CD4-positive, alpha-beta memory T cell (primary cell): ENCODE results near the gene GJD3. TPM values are rescaled to one million over a fixed set of nuclear protein-coding genes. Genes with fewer than 3 reads are reported as not detected.

Experiments used
- CTCF ChIA-PET: fragments of 350-600 bp; sonication (Branson Sonifier 250); formaldehyde crosslinking; loops from one replicate; lab custom pipeline; 2021; ENCODE audit warnings: inconsistent platforms; ENCODE audit not compliant: partially characterized antibody; lab: Charles Lee
- POLR2A ChIA-PET: fragments of 350-600 bp; sonication (Branson Sonifier 250); formaldehyde crosslinking; loops from one replicate; lab custom pipeline; 2021; ENCODE audit not compliant: partially characterized antibody; lab: Charles Lee
- DNase-seq, 5 donors: peaks; one replicate each; pipeline versions ENCODE4 v3.0.0 to v3.0.0-alpha.2; 2020 to 2022; ENCODE audit warnings: mixed read lengths in 1 of 5
- H3K27ac ChIP-seq: one replicate; pipeline ENCODE4 v1.7.0; 2013; ENCODE audit warnings: low read depth, low read length
- H3K27me3 ChIP-seq: 2 replicates; pipeline ENCODE4 v1.7.0; 2013; ENCODE audit warnings: mild to moderate bottlenecking, low read length, moderate library complexity; ENCODE audit not compliant: insufficient read depth
- H3K36me3 ChIP-seq: 2 replicates; pipeline ENCODE4 v1.7.0; 2013; ENCODE audit warnings: mild to moderate bottlenecking, low read length, moderate library complexity; ENCODE audit not compliant: insufficient read depth
- H3K4me1 ChIP-seq: 2 replicates; pipeline ENCODE4 v1.7.0; 2013; ENCODE audit warnings: mild to moderate bottlenecking, low read length, moderate library complexity; ENCODE audit not compliant: insufficient read depth
- H3K4me3 ChIP-seq, 2 donors: one replicate each; pipeline ENCODE4 v1.7.0; 2013; ENCODE audit warnings: low read length in 2 of 2, mild to moderate bottlenecking in 1 of 2
- H3K9me3 ChIP-seq, 2 donors: one replicate each; pipeline ENCODE4 v1.7.0; 2013; ENCODE audit warnings: low read length in 2 of 2, control low read depth in 1 of 2; ENCODE audit not compliant: control insufficient read depth in 1 of 2
- H3K27ac Mint-ChIP-seq, 7 donors: one replicate each; pipeline ENCODE4 v1.8.0; 2020 to 2021; ENCODE audit warnings: mixed read lengths in 7 of 7, mild to moderate bottlenecking in 6 of 7, inconsistent platforms in 3 of 7, moderate library complexity in 3 of 7
- H3K27me3 Mint-ChIP-seq, 2 donors: one replicate each; pipeline ENCODE4 v1.8.0; 2020 to 2021; ENCODE audit warnings: mixed read lengths in 2 of 2
- H3K36me3 Mint-ChIP-seq, 2 donors: one replicate each; pipeline ENCODE4 v1.8.0; 2020 to 2021; ENCODE audit warnings: mixed read lengths in 2 of 2, inconsistent platforms in 1 of 2, mild to moderate bottlenecking in 1 of 2
- H3K4me1 Mint-ChIP-seq, 4 donors: one replicate each; pipeline ENCODE4 v1.8.0; 2020 to 2021; ENCODE audit warnings: mixed read lengths in 4 of 4, mild to moderate bottlenecking in 1 of 4
- H3K4me3 Mint-ChIP-seq, 8 donors: one replicate each; pipeline ENCODE4 v1.8.0; 2020 to 2021; ENCODE audit warnings: mixed read lengths in 8 of 8, mild to moderate bottlenecking in 7 of 8, moderate library complexity in 6 of 8, inconsistent platforms in 3 of 8
- H3K9me3 Mint-ChIP-seq, 8 donors: one replicate each; pipeline ENCODE4 v1.8.0; 2020 to 2021; ENCODE audit warnings: mixed read lengths in 8 of 8, mild to moderate bottlenecking in 5 of 8, inconsistent platforms in 3 of 8, moderate library complexity in 1 of 8
- intact Hi-C: fragments of 100-400 bp; cut with micrococcal nuclease; formaldehyde crosslinking; loops from one replicate; pipeline ENCODE4 v1.15.1; 2023
- polyA plus RNA-seq, 2 donors: library from polyadenylated mRNA; unstranded; fragments of 300-500 nt; fragmentation: Illumina TruSeq; gene quantifications; one replicate each; pipeline ENCODE4 v1.2.3, GENCODE V29; 2021
- total RNA-seq, 2 experiments: library from RNA; stranded (reverse); gene quantifications; one replicate each; pipeline ENCODE4 v1.2.3, GENCODE V29; 2021

Gene GJD3
- total and polyA plus RNA-seq, 4 experiments from 2014 or later = not detected

- H3K4me1 Mint-ChIP-seq = peaks cover 35 to 89% (median 59%) of the 10 kb centered on the region in 4 donors
- Histone ChIP-seq H3K27me3 (no peaks in the 10 kb centered on the region), H3K27ac (peak overlapping the region; percentile 66), H3K9me3 (no peaks in the 10 kb centered on the region), H3K4me1 (peaks cover 73% of the 10 kb centered on the region), H3K36me3 (peaks cover 23% of the 10 kb centered on the region), H3K4me3 (peak overlapping the region; percentile 27 to 28)
- H3K27ac Mint-ChIP-seq = peak overlapping the region; percentile 89 to 95 (median 94)
- peak overlapping the region; percentile 65 to 92 (median 76) for H3K4me3 Mint-ChIP-seq
- peaks cover 7 to 36% of the 10 kb centered on the region in 2 donors for H3K36me3 Mint-ChIP-seq
- intact Hi-C loops = loop anchor here (2.0 kb wide), 1 partner anchor 13 kb away; no protein-coding TSS in a partner anchor
- no peaks in the 10 kb centered on the region for H3K27me3 Mint-ChIP-seq
- peak in 4 of 5 donors; percentile 29 to 68 (median 38) for DNase-seq
- H3K9me3 Mint-ChIP-seq = no peaks in the 10 kb centered on the region
- ChIA-PET POLR2A (interaction anchor here (0.9 to 29.0 kb wide), 4 partner anchors 10 to 195 kb away, joined by 3 to 1054 read pairs (median 8); partner anchors contain the start of gene RARA), CTCF (interaction anchor here (0.9 to 3.9 kb wide), 14 partner anchors 9 to 215 kb away, joined by 3 to 21 read pairs (median 5); partner anchors contain the start of gene WIPF2)
Measured at GRCh38 chr17:40345161-40345993, 19.2 kb downstream of the GJD3 start.

- Histone ChIP-seq H3K4me3 (peak overlapping the region; percentile 27 to 28), H3K27ac (peak overlapping the region; percentile 66), H3K27me3 (no peaks in the 10 kb centered on the region), H3K9me3 (no peaks in the 10 kb centered on the region), H3K36me3 (peaks cover 23% of the 10 kb centered on the region), H3K4me1 (peaks cover 80% of the 10 kb centered on the region)
- intact Hi-C loops = loop anchor here (2.0 kb wide), 1 partner anchor 14 kb away; no protein-coding TSS in a partner anchor
- peak overlapping the region; percentile 88 to 95 (median 92) for H3K27ac Mint-ChIP-seq
- peaks cover 10 to 34% of the 10 kb centered on the region in 2 donors for H3K36me3 Mint-ChIP-seq
- peaks cover 40 to 90% (median 63%) of the 10 kb centered on the region in 4 donors for H3K4me1 Mint-ChIP-seq
- CTCF ChIA-PET = interaction anchor here (0.6 to 3.9 kb wide), 12 partner anchors 10 to 215 kb away, joined by 3 to 21 read pairs (median 5); no protein-coding TSS in a partner anchor
- H3K27me3 Mint-ChIP-seq = no peaks in the 10 kb centered on the region
- DNase-seq = peak in 1 of 5 donors; percentile 67
- POLR2A ChIA-PET = interaction anchor here (2.0 to 29.0 kb wide), 2 partner anchors 10 to 30 kb away, joined by 12 to 1054 read pairs; partner anchors contain the start of gene RARA
- H3K9me3 Mint-ChIP-seq = no peaks in the 10 kb centered on the region
- H3K4me3 Mint-ChIP-seq = peak overlapping the region; percentile 65 to 92 (median 76)
Measured at GRCh38 chr17:40344421-40345160, 19.9 kb downstream of the GJD3 start.

- DNase-seq = no peak
- ChIA-PET POLR2A (interaction anchor here (1.0 to 29.0 kb wide), 3 partner anchors 9 to 29 kb away, joined by 4 to 1054 read pairs (median 6); partner anchors contain the start of gene RARA), CTCF (interaction anchor here (0.6 to 3.9 kb wide), 8 partner anchors 11 to 216 kb away, joined by 3 to 21 read pairs (median 4); no protein-coding TSS in a partner anchor)
- Histone ChIP-seq H3K4me1 (peaks cover 90% of the 10 kb centered on the region), H3K27ac (no peak overlapping the region), H3K27me3 (no peaks in the 10 kb centered on the region), H3K4me3 (no peak overlapping the region), H3K36me3 (peaks cover 13% of the 10 kb centered on the region), H3K9me3 (no peaks in the 10 kb centered on the region)
- no peaks in the 10 kb centered on the region for H3K27me3 Mint-ChIP-seq
- peak overlapping the region; percentile 88 to 95 (median 92) for H3K27ac Mint-ChIP-seq
- H3K4me1 Mint-ChIP-seq = peaks cover 41 to 88% (median 67%) of the 10 kb centered on the region in 4 donors
- peak overlapping the region; percentile 5 to 92 (median 74) for H3K4me3 Mint-ChIP-seq
- intact Hi-C loops = loop anchor here (2.0 kb wide), 1 partner anchor 15 kb away; no protein-coding TSS in a partner anchor
- H3K9me3 Mint-ChIP-seq = no peaks in the 10 kb centered on the region
- peaks cover 9 to 29% of the 10 kb centered on the region in 2 donors for H3K36me3 Mint-ChIP-seq
Measured at GRCh38 chr17:40343219-40344119, 21.1 kb downstream of the GJD3 start.

- Histone ChIP-seq H3K9me3 (no peaks in the 10 kb centered on the region), H3K27me3 (no peaks in the 10 kb centered on the region), H3K36me3 (peaks cover 10% of the 10 kb centered on the region), H3K4me3 (no peak overlapping the region), H3K27ac (peak overlapping the region; percentile 90), H3K4me1 (peaks cover 90% of the 10 kb centered on the region)
- intact Hi-C loops = no loop called here
- ChIA-PET POLR2A (interaction anchor here (1.0 to 29.0 kb wide), 3 partner anchors 9 to 28 kb away, joined by 4 to 1054 read pairs (median 6); partner anchors contain the start of gene RARA), CTCF (interaction anchor here (1.6 to 4.5 kb wide), 6 partner anchors 11 to 36 kb away, joined by 3 to 46 read pairs (median 18); no protein-coding TSS in a partner anchor)
- DNase-seq = no peak
- Mint-ChIP-seq H3K36me3 (peaks cover 9 to 27% of the 10 kb centered on the region in 2 donors), H3K27ac (peak overlapping the region; percentile 53 to 95 (median 91)), H3K4me1 (peaks cover 47 to 86% (median 70%) of the 10 kb centered on the region in 4 donors), H3K9me3 (no peaks in the 10 kb centered on the region), H3K27me3 (no peaks in the 10 kb centered on the region), H3K4me3 (peak overlapping the region; percentile 61 to 92 (median 74))
Measured at GRCh38 chr17:40342504-40343218, 21.9 kb downstream of the GJD3 start.

GRCh38 chr17:40341808-40342503, 22.6 kb downstream of the GJD3 start:
- peaks cover 9 to 31% of the 10 kb centered on the region in 2 donors for H3K36me3 Mint-ChIP-seq
- intact Hi-C loops = loop anchor here (1.0 kb wide), 3 partner anchors 16 to 39 kb away; no protein-coding TSS in a partner anchor
- Histone ChIP-seq H3K4me1 (peaks cover 90% of the 10 kb centered on the region), H3K27ac (peak overlapping the region; percentile 90), H3K9me3 (no peaks in the 10 kb centered on the region), H3K4me3 (peak overlapping the region; percentile 51 to 69), H3K27me3 (no peaks in the 10 kb centered on the region), H3K36me3 (peaks cover 10% of the 10 kb centered on the region)
- no peak for DNase-seq
- no peaks in the 10 kb centered on the region for H3K9me3 Mint-ChIP-seq
- peaks cover 43 to 86% (median 73%) of the 10 kb centered on the region in 4 donors for H3K4me1 Mint-ChIP-seq
- H3K4me3 Mint-ChIP-seq = peak overlapping the region; percentile 63 to 92 (median 86)
- POLR2A ChIA-PET = interaction anchor here (2.2 to 29.0 kb wide), 2 partner anchors 10 to 27 kb away, joined by 6 to 1054 read pairs; partner anchors contain the start of gene RARA
- H3K27me3 Mint-ChIP-seq = no peaks in the 10 kb centered on the region
- CTCF ChIA-PET = interaction anchor here (1.2 to 4.5 kb wide), 8 partner anchors 13 to 190 kb away, joined by 3 to 46 read pairs (median 11); no protein-coding TSS in a partner anchor
- H3K27ac Mint-ChIP-seq = peak overlapping the region; percentile 70 to 99 (median 98)
